Activated CD8-positive, alpha-beta memory T cell treated with anti-CD3 and anti-CD28 coated beads for 1 hour (primary cell): ENCODE measurements around the gene TSPAN2.
"Not testable (repeated sequence)": the region's sequence is repeated elsewhere in the genome, so short reads cannot be mapped to it uniquely, and the experiment has no call there.

Experiments
- DNase-seq, 2 donors: peaks; one replicate each; pipeline ENCODE4 v3.0.0-alpha.2; 2020; ENCODE audit warnings: low read depth in 1 of 2; ENCODE audit errors: extremely low read depth in 1 of 2

The TSPAN2 gene

DNA sequence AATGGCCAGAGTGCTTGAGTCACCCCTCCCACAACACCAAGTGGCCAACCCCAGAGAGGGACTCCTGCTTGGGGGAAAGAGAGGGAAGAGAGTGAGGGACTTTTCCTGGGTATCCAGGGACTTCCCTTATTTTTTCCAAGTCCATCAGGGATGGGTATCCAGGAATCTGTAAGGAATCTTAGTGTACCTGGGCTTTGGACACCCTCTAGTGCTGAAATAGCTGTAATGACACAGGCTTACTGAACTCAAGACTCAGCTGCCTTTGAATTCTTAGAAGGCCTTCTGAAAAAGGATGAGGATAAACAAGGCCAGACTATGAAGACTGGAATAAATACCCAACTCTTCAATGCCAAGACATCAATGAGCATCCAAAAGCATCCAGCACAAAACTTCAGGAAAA lies 47.6 kb downstream of the TSPAN2 start:
- no peak for DNase-seq

DNA sequence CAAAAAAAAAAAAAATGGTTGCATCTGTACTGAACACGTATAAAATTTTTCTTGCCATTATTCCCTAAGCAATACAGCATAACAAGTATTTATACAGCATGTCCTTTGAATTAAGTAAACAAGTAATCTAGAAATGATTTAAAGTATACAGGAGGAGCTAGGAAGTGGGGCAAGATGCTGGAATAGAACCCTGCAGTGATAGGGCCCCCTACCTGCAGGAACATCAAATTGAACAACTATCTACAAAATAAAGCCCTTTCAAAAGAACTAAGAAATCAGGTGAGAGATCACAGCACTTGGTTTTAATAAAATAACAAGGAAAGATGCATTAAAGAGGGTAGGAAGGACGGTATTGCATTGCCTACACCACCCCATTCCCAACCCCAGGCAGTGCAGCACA lies 48.8 kb downstream of the TSPAN2 start:
- no peak for DNase-seq

DNA sequence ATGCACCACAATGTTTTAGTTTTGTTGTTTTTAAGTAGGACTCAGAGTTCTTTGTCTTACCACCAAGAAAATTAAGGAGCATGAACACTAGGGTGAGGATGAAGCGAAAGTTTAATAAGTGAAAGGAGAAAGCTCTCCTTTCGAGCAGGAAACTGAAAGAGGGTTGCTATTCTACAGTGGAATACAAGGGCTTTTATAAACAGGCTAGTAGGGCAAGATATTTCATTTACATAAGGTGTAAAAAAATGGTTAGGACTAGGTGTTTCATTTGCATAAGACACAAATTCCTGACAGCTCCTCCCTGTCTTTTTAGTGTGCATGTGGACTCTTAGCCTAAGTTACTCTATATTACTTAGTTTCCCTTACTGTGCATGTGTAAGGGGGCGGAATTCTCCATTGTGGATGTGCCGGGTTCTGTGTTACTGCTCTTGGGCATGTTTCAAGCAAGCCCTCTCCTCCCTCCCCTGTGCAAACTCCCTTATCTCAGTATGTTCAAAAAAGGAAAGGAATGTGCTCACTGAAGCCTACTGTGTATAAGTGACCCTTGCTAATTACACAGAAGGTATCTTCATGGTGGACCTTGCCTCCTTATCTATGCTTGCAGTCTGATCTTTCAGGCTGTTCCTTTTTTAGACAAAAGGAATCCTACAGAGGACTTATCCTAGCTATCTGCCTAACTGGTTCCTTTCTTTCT lies 52.3 kb downstream of the TSPAN2 start:
- no peak for DNase-seq

DNA sequence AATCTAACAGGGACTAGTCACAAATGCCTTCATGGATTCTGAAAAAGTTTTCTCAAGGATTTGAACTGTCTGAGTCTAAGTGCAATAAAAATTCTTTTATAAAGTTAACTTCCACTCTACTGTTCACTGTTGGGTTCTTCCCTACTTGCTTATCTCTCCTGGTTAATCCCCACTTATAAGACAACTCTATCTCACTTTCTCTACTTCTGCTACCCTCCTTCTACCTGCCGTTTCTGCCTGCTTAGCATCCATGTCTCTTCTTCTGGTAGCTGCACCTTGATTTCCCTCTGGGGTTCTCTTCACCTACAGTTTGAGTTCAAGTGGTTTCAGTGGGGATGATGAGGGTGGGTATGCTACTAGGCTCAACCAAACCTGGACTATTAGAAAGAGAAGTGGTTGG lies 53.7 kb downstream of the TSPAN2 start:
- DNase-seq = no peak

DNA sequence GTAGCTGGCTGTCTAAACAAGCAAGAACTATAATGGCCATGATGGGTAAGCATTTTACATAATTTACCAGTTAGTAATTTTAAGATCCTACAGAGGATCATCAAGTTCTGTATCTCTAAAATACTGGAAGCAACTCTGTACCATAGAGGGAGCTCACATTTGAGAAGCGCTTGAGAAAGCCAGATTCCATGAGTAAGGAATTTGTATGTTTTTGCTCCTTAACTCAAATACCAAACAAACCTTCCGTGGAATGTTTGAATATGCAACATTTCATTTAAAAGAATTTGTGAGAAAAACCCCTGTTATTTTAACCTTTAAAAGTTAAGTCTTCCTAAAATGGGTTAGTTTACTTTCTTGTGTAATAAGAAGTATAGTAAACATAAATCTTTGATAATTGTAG lies 57.7 kb downstream of the TSPAN2 start:
- no peak for DNase-seq

DNA sequence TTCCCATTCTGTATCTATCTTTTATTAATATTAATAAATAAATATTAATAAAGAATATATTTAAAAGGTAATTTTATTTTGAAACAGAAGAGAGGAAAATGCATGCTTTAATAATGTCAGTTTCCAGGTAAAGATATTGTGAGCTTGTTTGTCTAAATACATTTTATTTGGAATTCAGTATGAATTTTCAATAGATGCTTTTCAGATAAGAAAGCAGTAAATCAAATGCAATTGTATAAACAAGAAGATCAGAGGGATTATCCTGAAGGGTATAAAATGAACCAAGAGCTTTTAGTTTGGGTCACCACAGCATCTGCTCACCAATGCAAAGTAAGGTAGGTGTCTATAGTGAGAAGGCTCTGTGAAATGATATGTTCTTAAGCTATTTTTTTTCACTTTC lies 59.8 kb downstream of the TSPAN2 start, which contains the start of gene TSHB:
TSHB (plus strand) TSS at position 301 of the 400 bp plus-strand sequence. CDS start 3,537 bp downstream, outside the sequence.
- no peak for DNase-seq

DNA sequence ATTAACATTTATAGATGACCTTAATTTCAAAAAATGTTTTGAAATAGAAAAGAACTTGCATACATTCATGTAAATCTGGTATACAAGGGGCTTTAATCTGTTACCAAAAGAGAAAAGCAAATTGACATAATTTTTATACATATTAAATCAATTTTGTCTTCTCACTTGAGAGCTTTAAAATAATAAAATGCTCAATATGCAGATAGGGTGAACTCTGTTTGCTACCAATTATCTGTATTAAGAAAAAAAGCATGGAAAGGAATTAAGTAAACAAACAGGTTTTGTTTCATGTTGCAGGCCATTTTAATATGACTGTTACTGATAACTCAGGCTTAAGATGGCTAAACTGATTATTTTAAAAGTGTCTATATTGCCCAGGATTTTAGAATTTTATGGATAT lies 65.7 kb downstream of the TSPAN2 start:
- DNase-seq = no peak

DNA sequence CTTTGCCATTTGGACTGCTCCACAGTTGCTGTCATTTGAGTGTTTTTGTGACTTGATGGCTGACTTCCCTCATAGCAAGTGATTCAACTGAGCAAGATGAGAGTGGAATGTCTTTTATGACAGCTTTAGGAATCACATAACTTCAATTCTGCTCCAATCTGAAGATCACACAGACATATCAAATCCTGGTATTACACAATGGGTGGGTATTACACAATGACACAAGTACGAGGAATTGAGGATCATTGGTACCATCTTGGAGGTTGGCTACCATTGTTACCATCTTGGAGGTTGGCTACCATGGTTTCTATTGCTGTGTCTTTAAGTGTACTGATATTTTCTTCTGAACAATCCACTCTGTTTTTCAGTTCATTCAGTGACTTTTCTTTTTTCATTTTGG lies 68.2 kb downstream of the TSPAN2 start:
- DNase-seq = no peak

DNA sequence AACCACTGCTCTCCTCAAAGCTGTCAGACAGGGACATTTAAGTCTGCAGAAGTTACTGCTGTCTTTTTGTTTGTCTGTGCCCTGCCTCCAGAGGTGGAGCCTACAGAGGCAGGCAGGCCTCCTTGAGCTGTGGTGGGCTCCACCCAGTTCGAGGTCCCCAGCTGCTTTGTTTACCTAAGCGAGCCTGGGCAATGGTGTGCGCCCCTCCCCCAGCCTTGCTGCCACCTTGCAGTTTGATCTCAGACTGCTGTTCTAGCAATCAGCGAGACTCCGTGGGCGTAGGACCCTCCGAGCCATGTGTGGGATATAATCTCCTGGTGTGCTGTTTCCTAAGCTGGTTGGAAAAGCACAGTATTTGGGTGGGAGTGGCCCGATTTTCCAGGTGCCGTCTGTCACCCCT lies 69.8 kb downstream of the TSPAN2 start:
- DNase-seq = not testable (repeated sequence)

DNA sequence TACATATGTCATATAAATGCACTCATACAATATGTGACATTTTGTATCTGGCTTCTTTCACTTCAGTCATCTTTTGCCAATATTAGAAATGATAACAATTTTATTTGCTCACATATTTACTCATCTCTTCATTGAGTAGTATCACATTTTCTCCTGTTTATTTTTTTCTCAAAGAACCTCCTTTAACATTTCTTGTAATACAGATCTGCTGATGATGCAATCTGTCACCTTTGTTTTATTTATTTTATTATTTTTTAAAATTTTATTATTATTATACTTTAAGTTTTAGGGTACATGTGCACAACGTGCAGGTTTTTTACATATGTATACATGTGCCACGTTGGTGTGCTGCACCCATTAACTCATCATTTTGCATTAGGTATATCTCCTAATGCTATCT lies 75.5 kb downstream of the TSPAN2 start:
- DNase-seq = no peak

DNA sequence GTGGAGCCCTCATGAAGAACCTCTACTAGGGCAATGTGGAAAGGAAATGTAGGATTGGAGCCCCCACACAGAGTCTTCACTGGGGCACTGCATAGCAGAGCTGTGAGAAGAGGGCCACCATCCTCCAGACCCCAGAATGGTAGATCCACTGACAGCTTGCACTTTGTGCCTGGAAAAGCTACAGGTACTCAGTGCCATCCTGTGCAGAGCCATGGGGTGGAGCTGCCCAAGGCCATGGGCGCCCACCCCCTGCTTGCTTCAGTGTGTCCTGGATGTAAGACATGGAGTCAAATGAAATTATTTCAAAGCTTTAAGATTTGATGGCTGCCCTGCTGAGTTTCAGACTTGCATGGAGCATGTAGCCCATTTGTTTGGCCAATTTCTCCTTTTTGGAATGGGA lies 76.9 kb downstream of the TSPAN2 start:
- no peak for DNase-seq

DNA sequence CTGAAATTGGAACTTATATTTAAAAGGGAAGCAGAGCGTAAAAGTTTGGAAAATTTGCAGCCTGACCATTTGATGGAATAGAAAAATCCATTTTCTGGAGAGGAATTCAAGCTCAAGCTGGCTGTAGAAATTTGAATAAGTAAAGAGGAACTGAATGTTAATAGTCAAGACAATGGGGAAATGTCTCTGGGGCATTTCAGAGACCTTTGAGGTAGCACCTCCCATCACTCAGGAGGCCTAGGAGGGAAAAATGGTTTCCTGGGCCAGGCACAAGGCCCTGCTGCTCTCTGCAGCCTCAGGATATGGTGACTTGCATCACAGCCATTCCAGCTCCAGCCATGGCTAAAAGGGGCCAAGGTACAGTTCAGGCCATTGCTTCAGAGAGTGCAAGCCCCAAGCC lies 77.3 kb downstream of the TSPAN2 start:
- no peak for DNase-seq

DNA sequence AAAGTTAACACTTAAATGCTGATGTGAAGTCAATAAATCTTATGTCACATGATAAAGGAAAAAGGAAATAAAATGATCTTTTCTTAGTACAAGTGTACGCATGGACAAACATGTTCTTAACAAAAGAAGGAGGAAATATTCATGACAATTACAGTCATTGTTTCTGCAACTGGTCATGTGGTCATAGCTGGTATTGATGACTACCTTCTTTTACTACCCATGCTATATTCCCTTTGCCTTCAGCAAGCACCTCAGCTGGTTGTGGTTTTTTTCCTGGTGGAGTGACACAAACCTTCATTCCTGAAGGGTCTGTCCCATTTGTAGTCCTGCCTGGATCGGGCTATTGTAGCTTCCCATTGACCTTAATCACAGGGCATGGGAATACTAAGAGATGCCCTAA lies 83.1 kb downstream of the TSPAN2 start:
- no peak for DNase-seq
